Parathyroid adenoma (tissue), 2 donors: Measurements from ENCODE around the gene LRCOL1.
A peak's percentile ranks its signal among the peaks of the same experiment; 100 is the strongest.

Experiments
- H2AFZ ChIP-seq: fragments of 300-600 bp; sonication (generic); one replicate; pipeline ENCODE4 v1.7.0; 2017; ENCODE audit warnings: antibody characterized with exemption, mild to moderate bottlenecking
- H3K27ac ChIP-seq: fragments of 300-600 bp; sonication (generic); one replicate; pipeline ENCODE4 v1.7.0; 2017
- H3K27me3 ChIP-seq: fragments of 300-600 bp; sonication (generic); one replicate; pipeline ENCODE4 v1.7.0; 2017; ENCODE audit warnings: low read length; ENCODE audit not compliant: control insufficient read depth, insufficient read depth
- H3K36me3 ChIP-seq: fragments of 300-600 bp; sonication (generic); one replicate; pipeline ENCODE4 v1.7.0; 2017; ENCODE audit warnings: low read length; ENCODE audit not compliant: control insufficient read depth, insufficient read depth
- H3K4me1 ChIP-seq: fragments of 300-600 bp; sonication (generic); one replicate; pipeline ENCODE4 v1.7.0; 2017; ENCODE audit warnings: control low read depth
- H3K4me2 ChIP-seq: fragments of 300-600 bp; sonication (generic); one replicate; pipeline ENCODE4 v1.7.0; 2017; ENCODE audit warnings: low read length
- H3K4me3 ChIP-seq: fragments of 300-600 bp; sonication (generic); one replicate; pipeline ENCODE4 v1.7.0; 2017; ENCODE audit warnings: low read depth, low read length
- H3K79me2 ChIP-seq: fragments of 300-600 bp; sonication (generic); one replicate; pipeline ENCODE4 v1.7.0; 2017; ENCODE audit warnings: control low read depth
- H3K9ac ChIP-seq: fragments of 300-600 bp; sonication (generic); one replicate; pipeline ENCODE4 v1.7.0; 2017; ENCODE audit warnings: mild to moderate bottlenecking
- H3K9me3 ChIP-seq: fragments of 300-600 bp; sonication (generic); one replicate; pipeline ENCODE4 v1.7.0; 2017; ENCODE audit warnings: low read length; ENCODE audit not compliant: control insufficient read depth
- CTCF ChIP-seq: fragments of 300-600 bp; sonication (generic); IDR thresholded peaks from one replicate; pipeline ENCODE4 v1.7.0; 2017; ENCODE audit warnings: antibody characterized with exemption, mild to moderate bottlenecking
- donor health status: primary hyperparathyroidism.

LRCOL1 gene

GRCh38 chr12:132606466-132606865 is 3.9 kb downstream of the LRCOL1 start:
- Histone ChIP-seq H3K27me3 (peaks cover 4% of the 10 kb centered on the region), H3K9ac (no peak overlapping the region), H3K4me3 (no peak overlapping the region), H3K36me3 (no peaks in the 10 kb centered on the region), H3K9me3 (no peaks in the 10 kb centered on the region), H2AFZ (no peak overlapping the region), H3K27ac (no peak overlapping the region), H3K4me1 (peaks cover 4% of the 10 kb centered on the region), H3K79me2 (no peaks in the 10 kb centered on the region), H3K4me2 (no peak overlapping the region)
- no peak for TF ChIP-seq CTCF

- Histone ChIP-seq H3K4me1 (peaks cover 4% of the 10 kb centered on the region), H3K79me2 (no peaks in the 10 kb centered on the region), H3K4me3 (no peak overlapping the region), H3K4me2 (no peak overlapping the region), H3K9ac (no peak overlapping the region), H3K27me3 (peaks cover 4% of the 10 kb centered on the region), H3K27ac (no peak overlapping the region), H3K9me3 (no peaks in the 10 kb centered on the region), H2AFZ (no peak overlapping the region), H3K36me3 (no peaks in the 10 kb centered on the region)
- TF ChIP-seq CTCF: no peak
Measured at GRCh38 chr12:132605892-132606291, 4.5 kb downstream of the LRCOL1 start.

GRCh38 chr12:132604668-132605441 is 5.5 kb downstream of the LRCOL1 start:
- peaks cover 4% of the 10 kb centered on the region for H3K4me1 ChIP-seq
- no peaks in the 10 kb centered on the region for H3K36me3 ChIP-seq
- H3K9me3 ChIP-seq: no peaks in the 10 kb centered on the region
- no peak overlapping the region for H3K4me2 ChIP-seq
- H3K27me3 ChIP-seq: peaks cover 4% of the 10 kb centered on the region
- no peak overlapping the region for H3K27ac ChIP-seq
- no peak overlapping the region for H3K4me3 ChIP-seq
- H2AFZ ChIP-seq: no peak overlapping the region
- TF ChIP-seq CTCF: no peak
- no peaks in the 10 kb centered on the region for H3K79me2 ChIP-seq
- H3K9ac ChIP-seq: no peak overlapping the region

- Histone ChIP-seq H3K79me2 (no peaks in the 10 kb centered on the region), H2AFZ (no peak overlapping the region), H3K9ac (no peak overlapping the region), H3K4me1 (peaks cover 4% of the 10 kb centered on the region), H3K4me2 (peak overlapping the region; percentile 13), H3K27me3 (peaks cover 4% of the 10 kb centered on the region), H3K9me3 (no peaks in the 10 kb centered on the region), H3K4me3 (no peak overlapping the region), H3K27ac (peak overlapping the region; percentile 32), H3K36me3 (no peaks in the 10 kb centered on the region)
- TF ChIP-seq CTCF: no peak
Measured at GRCh38 chr12:132604151-132604618, 6.2 kb downstream of the LRCOL1 start.
